ENCODE results near the gene RAB9A. TPM values are rescaled to one million over a fixed set of nuclear protein-coding genes. Genes with fewer than 3 reads are reported as not detected.
"Not testable (repeated sequence)": the region's sequence is repeated elsewhere in the genome, so short reads cannot be mapped to it uniquely, and the experiment has no call there.

Gene RAB9A
- total and polyA plus RNA-seq, 4 donors = 21.2 to 38.4 (median 22.8) TPM

DNA sequence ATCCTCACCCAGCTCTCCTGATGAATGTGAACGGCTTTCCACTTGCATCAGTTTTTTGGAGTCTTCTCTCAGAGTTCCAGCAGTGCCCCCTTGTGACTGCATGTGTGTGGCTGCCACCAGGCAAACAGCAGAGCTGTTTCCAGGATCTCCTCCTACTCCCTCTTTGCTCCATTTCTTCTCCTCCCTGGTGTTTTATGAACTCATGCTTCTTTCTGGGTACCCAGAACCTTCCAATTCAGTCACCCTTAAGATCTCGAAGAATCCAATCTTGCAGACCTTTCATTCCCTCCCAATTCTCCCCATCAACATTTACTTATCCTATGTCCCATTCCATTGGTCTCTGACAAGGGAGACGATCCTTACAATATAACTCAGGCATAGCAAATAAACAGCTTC lies 42.8 kb upstream of the RAB9A start:
- Histone ChIP-seq H3K4me1 (ENCODE audit: control insufficient read depth in 5 of 5, insufficient read depth in 5 of 5, low read length in 5 of 5) (peaks cover 0 to 11% (median 1%) of the 10 kb centered on the region in 5 donors), H3K36me3 (ENCODE audit: control insufficient read depth in 4 of 4, insufficient read depth in 4 of 4, low read length in 4 of 4) (no peaks in the 10 kb centered on the region), H3K27me3 (ENCODE audit: control insufficient read depth in 3 of 3, insufficient read depth in 3 of 3, low read length in 2 of 3) (peaks cover 0 to 33% (median 30%) of the 10 kb centered on the region in 3 donors), H3K9me3 (ENCODE audit: control insufficient read depth in 4 of 4, insufficient read depth in 3 of 4, low read length in 3 of 4) (no peaks in the 10 kb centered on the region), H3K9ac (ENCODE audit: insufficient read depth in 1 of 2, low read length in 2 of 2) (no peak overlapping the region), H3K27ac (ENCODE audit: low read depth in 1 of 2, low read length in 1 of 2) (no peak overlapping the region), H3K4me3 (no peak overlapping the region)
- peak; percentile 63 to 79 (median 78) for DNase-seq
- TF ChIP-seq, protein P1, sequence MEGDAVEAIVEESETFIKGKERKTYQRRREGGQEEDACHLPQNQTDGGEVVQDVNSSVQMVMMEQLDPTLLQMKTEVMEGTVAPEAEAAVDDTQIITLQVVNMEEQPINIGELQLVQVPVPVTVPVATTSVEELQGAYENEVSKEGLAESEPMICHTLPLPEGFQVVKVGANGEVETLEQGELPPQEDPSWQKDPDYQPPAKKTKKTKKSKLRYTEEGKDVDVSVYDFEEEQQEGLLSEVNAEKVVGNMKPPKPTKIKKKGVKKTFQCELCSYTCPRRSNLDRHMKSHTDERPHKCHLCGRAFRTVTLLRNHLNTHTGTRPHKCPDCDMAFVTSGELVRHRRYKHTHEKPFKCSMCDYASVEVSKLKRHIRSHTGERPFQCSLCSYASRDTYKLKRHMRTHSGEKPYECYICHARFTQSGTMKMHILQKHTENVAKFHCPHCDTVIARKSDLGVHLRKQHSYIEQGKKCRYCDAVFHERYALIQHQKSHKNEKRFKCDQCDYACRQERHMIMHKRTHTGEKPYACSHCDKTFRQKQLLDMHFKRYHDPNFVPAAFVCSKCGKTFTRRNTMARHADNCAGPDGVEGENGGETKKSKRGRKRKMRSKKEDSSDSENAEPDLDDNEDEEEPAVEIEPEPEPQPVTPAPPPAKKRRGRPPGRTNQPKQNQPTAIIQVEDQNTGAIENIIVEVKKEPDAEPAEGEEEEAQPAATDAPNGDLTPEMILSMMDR (IDR thresholded peaks at IDR 0.05; ENCODE audit: control extremely low read depth, extremely low read depth) = peak; percentile 32
- peak; percentile 44 for ATAC-seq (ENCODE audit: insufficient read depth, low FRiP score)
- 34 to 39% methylated on average over 3 of the region's 3 CpGs for WGBS, 2 donors

DNA sequence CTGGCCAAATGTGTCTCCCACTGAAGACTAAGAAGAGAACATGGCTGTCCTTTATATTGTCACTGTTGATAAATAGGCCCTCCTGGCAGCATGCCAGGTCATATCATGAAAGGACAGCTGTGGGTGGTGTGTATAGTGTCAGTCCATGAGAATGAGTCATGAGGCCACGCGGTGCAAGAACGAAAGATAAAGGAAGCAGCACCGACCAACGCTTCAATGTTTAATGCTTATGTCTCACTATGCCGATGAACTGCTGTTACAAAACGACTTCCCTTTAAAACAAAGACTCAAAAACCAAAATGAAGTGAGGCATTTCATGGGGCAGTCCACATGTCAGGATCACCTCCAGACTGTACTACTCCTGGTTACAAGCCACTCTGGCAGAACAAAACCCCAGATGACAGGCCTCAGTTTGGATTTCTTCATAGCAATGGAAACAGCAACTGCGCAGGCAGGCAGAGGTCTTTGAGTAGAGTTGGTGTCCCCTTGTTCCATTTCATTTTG lies 41.2 kb upstream of the RAB9A start:
- H3K9me3 ChIP-seq (ENCODE audit: control insufficient read depth in 4 of 4, insufficient read depth in 3 of 4, low read length in 3 of 4) = no peaks in the 10 kb centered on the region
- no peak for ATAC-seq (ENCODE audit: insufficient read depth, low FRiP score)
- DNase-seq = peak; percentile 77 to 86 (median 84)
- H3K36me3 ChIP-seq (ENCODE audit: control insufficient read depth in 4 of 4, insufficient read depth in 4 of 4, low read length in 4 of 4) = no peaks in the 10 kb centered on the region
- 18 to 44% methylated on average over 8 of the region's 8 CpGs for WGBS, 2 donors
- H3K4me1 ChIP-seq (ENCODE audit: control insufficient read depth in 5 of 5, insufficient read depth in 5 of 5, low read length in 5 of 5) = peaks cover 0 to 15% (median 2%) of the 10 kb centered on the region in 5 donors
- H3K4me3 ChIP-seq = no peak overlapping the region
- TF ChIP-seq, protein P1 (IDR thresholded peaks at IDR 0.05; ENCODE audit: control extremely low read depth, extremely low read depth) = no peak
- peaks cover 0 to 40% (median 35%) of the 10 kb centered on the region in 3 donors for H3K27me3 ChIP-seq (ENCODE audit: control insufficient read depth in 3 of 3, insufficient read depth in 3 of 3, low read length in 2 of 3)
- peak overlapping the region; percentile 51 to 69 for H3K27ac ChIP-seq (ENCODE audit: low read depth in 1 of 2, low read length in 1 of 2)
- H3K9ac ChIP-seq (ENCODE audit: insufficient read depth in 1 of 2, low read length in 2 of 2) = peak overlapping the region in 1 of 2 donors; percentile 23

DNA sequence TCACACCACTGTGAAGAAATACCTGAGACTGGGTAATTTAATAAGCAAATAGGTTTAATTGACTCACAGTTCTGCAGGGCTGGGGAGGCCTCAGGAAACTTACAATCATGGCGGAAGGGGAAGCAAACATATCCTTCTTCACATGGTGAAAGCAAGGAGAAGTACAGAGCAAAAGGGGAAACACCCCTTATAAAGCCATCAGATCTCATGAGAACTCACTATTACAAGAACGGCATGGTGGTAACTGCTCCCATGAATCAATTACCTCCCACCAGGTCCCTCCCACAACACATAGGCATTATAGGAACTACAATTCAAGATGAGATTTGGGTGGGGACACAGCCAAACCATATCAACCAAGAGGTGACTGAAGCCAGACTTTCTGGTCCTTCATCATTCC lies 40.6 kb upstream of the RAB9A start:
- 33 to 84% methylated on average over 2 of the region's 2 CpGs for WGBS, 2 donors
- not testable (repeated sequence) for H3K36me3 ChIP-seq (ENCODE audit: control insufficient read depth in 4 of 4, insufficient read depth in 4 of 4, low read length in 4 of 4); ATAC-seq (ENCODE audit: insufficient read depth, low FRiP score); H3K4me3 ChIP-seq; H3K9me3 ChIP-seq (ENCODE audit: control insufficient read depth in 4 of 4, insufficient read depth in 3 of 4, low read length in 3 of 4); H3K9ac ChIP-seq (ENCODE audit: insufficient read depth in 1 of 2, low read length in 2 of 2); H3K27ac ChIP-seq (ENCODE audit: low read depth in 1 of 2, low read length in 1 of 2); DNase-seq
- Histone ChIP-seq H3K27me3 (ENCODE audit: control insufficient read depth in 3 of 3, insufficient read depth in 3 of 3, low read length in 2 of 3) (peaks cover 0 to 40% (median 35%) of the 10 kb centered on the region in 3 donors), H3K4me1 (ENCODE audit: control insufficient read depth in 5 of 5, insufficient read depth in 5 of 5, low read length in 5 of 5) (peaks cover 0 to 15% (median 2%) of the 10 kb centered on the region in 5 donors)

DNA sequence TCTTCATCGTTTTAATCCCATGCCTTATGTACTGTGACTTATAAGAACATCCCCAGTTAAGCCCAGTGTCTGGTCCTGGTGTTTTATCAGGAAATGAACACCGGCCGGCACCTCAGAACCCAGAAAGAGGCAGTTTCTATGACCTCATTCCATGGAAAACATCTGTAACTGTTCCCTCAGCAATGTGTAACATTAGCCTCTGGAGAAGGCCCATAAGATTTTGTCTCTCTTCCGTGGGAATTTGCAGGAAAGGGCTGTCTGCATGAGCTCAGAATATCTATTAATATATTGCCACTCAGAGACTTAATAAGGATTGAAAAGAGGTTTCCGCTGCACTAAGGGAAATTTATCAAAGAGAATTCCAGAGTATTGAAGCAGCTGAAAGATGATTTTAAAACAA lies 39.1 kb upstream of the RAB9A start:
- no peak overlapping the region for H3K27ac ChIP-seq (ENCODE audit: low read depth in 1 of 2, low read length in 1 of 2)
- peak in 1 of 3 donors; percentile 16 for DNase-seq
- 67 to 89% methylated on average over 5 of the region's 5 CpGs for WGBS, 2 donors

More for the DNA sequence above, 39.1 kb upstream of the RAB9A start:
- Histone ChIP-seq H3K9me3 (ENCODE audit: control insufficient read depth in 4 of 4, insufficient read depth in 3 of 4, low read length in 3 of 4) (no peaks in the 10 kb centered on the region), H3K9ac (ENCODE audit: insufficient read depth in 1 of 2, low read length in 2 of 2) (no peak overlapping the region), H3K36me3 (ENCODE audit: control insufficient read depth in 4 of 4, insufficient read depth in 4 of 4, low read length in 4 of 4) (no peaks in the 10 kb centered on the region), H3K4me1 (ENCODE audit: control insufficient read depth in 5 of 5, insufficient read depth in 5 of 5, low read length in 5 of 5) (peaks cover 0 to 20% (median 2%) of the 10 kb centered on the region in 5 donors), H3K27me3 (ENCODE audit: control insufficient read depth in 3 of 3, insufficient read depth in 3 of 3, low read length in 2 of 3) (peaks cover 0 to 40% (median 28%) of the 10 kb centered on the region in 3 donors), H3K4me3 (no peak overlapping the region)
- no peak for ATAC-seq (ENCODE audit: insufficient read depth, low FRiP score)
- TF ChIP-seq, protein P1 (IDR thresholded peaks at IDR 0.05; ENCODE audit: control extremely low read depth, extremely low read depth) = no peak
